H1 (cell line): ENCODE measurements around the gene CNR1. TPM values are rescaled to one million over a fixed set of nuclear protein-coding genes. Genes with fewer than 3 reads are reported as not detected.
A peak's percentile ranks its signal among the peaks of the same experiment; 100 is the strongest.

Experiments
- CTCF ChIA-PET: fragments of 300-600 bp; sonication (Branson Sonifier 250); formaldehyde crosslinking; loops from one replicate; lab custom pipeline; 2021; ENCODE audit not compliant: partially characterized antibody; lab: Charles Lee
- POLR2A ChIA-PET: fragments of 300-600 bp; sonication (Branson Sonifier 250); formaldehyde crosslinking; loops from one replicate; lab custom pipeline; 2021; ENCODE audit warnings: inconsistent platforms; ENCODE audit not compliant: partially characterized antibody; lab: Charles Lee
- DNase-seq, 2 experiments: peaks; one replicate each; pipeline versions ENCODE4 v3.0.0 to v3.0.0-alpha.2; 2010 to 2022; ENCODE audit warnings: low spot score in 2 of 2, low read depth in 1 of 2, mixed read lengths in 1 of 2
- FAIRE-seq: peaks from 2 replicates; lab custom pipeline; 2011; peaks lifted over from hg19 to GRCh38; lab: Jason Lieb, UNC
- H2AFZ ChIP-seq: 2 replicates; pipeline ENCODE4 v1.8.1; 2012; ENCODE audit warnings: low read length, inconsistent platforms
- H2AK5ac ChIP-seq: 2 replicates; pipeline ENCODE4 v1.6.1; 2013; ENCODE audit warnings: low read depth, low read length
- H2BK120ac ChIP-seq: replicated peaks from 2 replicates; pipeline ENCODE3; 2013; ENCODE audit warnings: low read depth, low read length, inconsistent platforms
- H2BK12ac ChIP-seq: 2 replicates; pipeline ENCODE4 v1.6.1; 2013; ENCODE audit warnings: low read depth, low read length
- H2BK15ac ChIP-seq: 2 replicates; pipeline ENCODE4 v1.6.1; 2013; ENCODE audit warnings: low read length
- H2BK20ac ChIP-seq: 2 replicates; pipeline ENCODE4 v1.6.1; 2013; ENCODE audit warnings: low read length
- H2BK5ac ChIP-seq: 2 replicates; pipeline ENCODE4 v1.6.1; 2013; ENCODE audit warnings: low read depth, low read length
- H3K14ac ChIP-seq: 2 replicates; pipeline ENCODE4 v1.6.1; 2013; ENCODE audit warnings: inconsistent platforms; ENCODE audit not compliant: insufficient read length
- H3K18ac ChIP-seq: 2 replicates; pipeline ENCODE4 v1.6.1; 2013; ENCODE audit warnings: low read length; ENCODE audit errors: extremely low read depth
- H3K23ac ChIP-seq: 2 replicates; pipeline ENCODE4 v1.6.1; 2013; ENCODE audit warnings: inconsistent platforms; ENCODE audit not compliant: insufficient read length
- H3K23me2 ChIP-seq: 2 replicates; pipeline ENCODE4 v1.6.1; 2013; ENCODE audit warnings: low read depth, low read length
- H3K27ac ChIP-seq: 2 replicates; pipeline ENCODE4 v1.6.1; 2011; ENCODE audit warnings: low read depth, low read length, inconsistent platforms
- H3K27me3 ChIP-seq, 4 experiments: replicated peaks in 1 of 4; 1 replicate in 1 of 4; 2 replicates in 3 of 4; pipeline versions ENCODE4 v1.6.1 to v1.8.1; 2011 to 2013; ENCODE audit warnings: low read length in 3 of 4, mild to moderate bottlenecking in 3 of 4, inconsistent platforms in 2 of 4, mixed read lengths in 2 of 4, moderate library complexity in 1 of 4; ENCODE audit not compliant: control insufficient read depth in 3 of 4, insufficient read depth in 3 of 4; ENCODE audit errors: extremely low read depth in 1 of 4
- H3K36me3 ChIP-seq, 4 experiments: 2 replicates each; pipeline versions ENCODE4 v1.6.1 to v1.8.1; 2011 to 2013; ENCODE audit warnings: mild to moderate bottlenecking in 4 of 4, low read length in 3 of 4, moderate library complexity in 2 of 4, control low read depth in 1 of 4, inconsistent platforms in 1 of 4; ENCODE audit not compliant: insufficient read depth in 4 of 4, control insufficient read depth in 2 of 4
- H3K4ac ChIP-seq: replicated peaks from 2 replicates; pipeline ENCODE3; 2013; ENCODE audit warnings: low read length, low read depth, mixed read lengths, inconsistent platforms; ENCODE audit not compliant: insufficient read length
- H3K4me1 ChIP-seq, 4 experiments: replicated peaks in 1 of 4; 1 replicate in 1 of 4; 2 replicates in 3 of 4; pipeline versions ENCODE4 v1.6.1 to v1.8.1; 2011 to 2013; ENCODE audit warnings: low read length in 3 of 4, inconsistent platforms in 2 of 4, mixed read lengths in 1 of 4; ENCODE audit not compliant: insufficient read depth in 4 of 4, control insufficient read depth in 3 of 4
- H3K4me2 ChIP-seq, 2 experiments: 2 replicates each; pipeline versions ENCODE4 v1.6.1 to v1.8.1; 2011 to 2013; ENCODE audit warnings: low read depth in 2 of 2, low read length in 2 of 2, control low read depth in 1 of 2, inconsistent platforms in 1 of 2, mild to moderate bottlenecking in 1 of 2; ENCODE audit not compliant: insufficient read depth in 1 of 2
- H3K4me3 ChIP-seq, 4 experiments: fragments of 200-600, 300-600 bp in 1 of 4; sonication (generic), shearing (Covaris generic), sonication (Bioruptor Twin) in 1 of 4; 2 replicates each; pipeline versions ENCODE4 v1.5.1 to v1.8.1; 2011 to 2016; ENCODE audit warnings: low read length in 4 of 4, low read depth in 3 of 4, control low read depth in 2 of 4, inconsistent platforms in 2 of 4, mild to moderate bottlenecking in 2 of 4, mixed read lengths in 1 of 4, moderate library complexity in 1 of 4; ENCODE audit not compliant: insufficient read depth in 2 of 4; ENCODE audit errors: extremely low read depth in 1 of 4
- H3K56ac ChIP-seq: replicated peaks from 2 replicates; pipeline ENCODE3; 2013; ENCODE audit warnings: low read depth, mild to moderate bottlenecking, mixed read lengths, low read length, inconsistent platforms; ENCODE audit not compliant: insufficient read length
- H3K79me1 ChIP-seq: 2 replicates; pipeline ENCODE4 v1.6.1; 2013; ENCODE audit warnings: low read depth, low read length, control low read depth
- H3K79me2 ChIP-seq, 2 experiments: 2 replicates each; pipeline versions ENCODE4 v1.6.1 to v1.8.1; 2012 to 2013; ENCODE audit warnings: low read length in 2 of 2, mild to moderate bottlenecking in 2 of 2, inconsistent platforms in 1 of 2; ENCODE audit not compliant: insufficient read depth in 2 of 2, control insufficient read depth in 1 of 2
- H3K9ac ChIP-seq, 4 experiments: replicated peaks in 1 of 4; 1 replicate in 1 of 4; 2 replicates in 3 of 4; pipeline versions ENCODE4 v1.6.1 to v1.8.1; 2011 to 2013; ENCODE audit warnings: low read depth in 3 of 4, low read length in 3 of 4, control low read depth in 2 of 4, mild to moderate bottlenecking in 2 of 4, moderate library complexity in 2 of 4, inconsistent platforms in 1 of 4; ENCODE audit errors: extremely low read depth in 1 of 4
- H3K9me3 ChIP-seq, 2 experiments: 2 replicates each; pipeline versions ENCODE4 v1.6.1 to v1.8.1; 2012 to 2013; ENCODE audit warnings: mild to moderate bottlenecking in 2 of 2, moderate library complexity in 2 of 2, control low read depth in 1 of 2, inconsistent platforms in 1 of 2, low read depth in 1 of 2, low read length in 1 of 2, mixed read lengths in 1 of 2; ENCODE audit not compliant: insufficient read depth in 2 of 2
- H4K20me1 ChIP-seq, 2 experiments: replicated peaks in 1 of 2; 2 replicates each; pipeline versions ENCODE3 to v1.8.1; 2011 to 2013; ENCODE audit warnings: inconsistent platforms in 2 of 2, low read length in 2 of 2, mild to moderate bottlenecking in 1 of 2; ENCODE audit not compliant: insufficient read depth in 2 of 2, control insufficient read depth in 1 of 2
- H4K5ac ChIP-seq: 2 replicates; pipeline ENCODE4 v1.6.1; 2013; ENCODE audit warnings: low read length, low read depth, mixed read lengths, inconsistent platforms; ENCODE audit not compliant: insufficient read length
- H4K8ac ChIP-seq: 2 replicates; pipeline ENCODE4 v1.8.0; 2013; ENCODE audit warnings: mild to moderate bottlenecking, moderate library complexity, low read length, inconsistent platforms; ENCODE audit not compliant: insufficient read depth; ENCODE audit errors: extremely low read depth
- H4K91ac ChIP-seq: replicated peaks from 2 replicates; pipeline ENCODE3; 2013; ENCODE audit warnings: low read length, mixed read lengths, inconsistent platforms; ENCODE audit not compliant: insufficient read length
- CTCF ChIP-seq, 3 experiments: IDR thresholded peaks; 1 replicate in 2 of 3; 2 replicates in 1 of 3; pipeline versions ENCODE4 v1.5.1 to v1.6.1; 2011; ENCODE audit warnings: low read length in 3 of 3, mild to moderate bottlenecking in 3 of 3, inconsistent platforms in 2 of 3, low read depth in 1 of 3, moderate library complexity in 1 of 3; ENCODE audit not compliant: insufficient read depth in 1 of 3; ENCODE audit errors: control extremely low read depth in 1 of 3
- RAD21 ChIP-seq, 2 experiments: IDR thresholded peaks in 1 of 2; conservative IDR thresholded peaks in 1 of 2; 2 replicates each; pipeline ENCODE4 v1.6.1; 2011; ENCODE audit warnings: low read depth in 2 of 2, low read length in 2 of 2, improper control_type of control experiment in 1 of 2, inconsistent platforms in 1 of 2, mild to moderate bottlenecking in 1 of 2, moderate library complexity in 1 of 2
- WGBS, 2 experiments: shearing (Covaris generic) in 1 of 2; methylation state at CpG; one replicate each; pipeline versions ENCODE4 v1.1.6 to v1.1.7; 2013 to 2015; ENCODE audit warnings: low lambda C conversion rate in 2 of 2, mixed read lengths in 2 of 2, inconsistent platforms in 1 of 2, low coverage in 1 of 2, missing lambda C conversion rate in 1 of 2; ENCODE audit not compliant: insufficient replicate concordance in 2 of 2, insufficient coverage in 1 of 2, insufficient read length in 1 of 2; ENCODE audit errors: extremely low coverage in 1 of 2, missing lambda C conversion rate in 1 of 2; 5-methylcytosine and 5-hydroxymethylcytosine counted together
- polyA plus RNA-seq, 7 experiments: library from polyadenylated mRNA; depleted of rRNA in 3 of 7; stranded (reverse) in 5 of 7; unstranded in 2 of 7; fragments of >200 nt in 5 of 7; fragments of 200-250 nt in 2 of 7; gene quantifications; 1 replicate in 5 of 7; 2 replicates in 1 of 7; 4 replicates in 1 of 7; pipeline versions ENCODE4 v1.2.1 to v1.2.3, GENCODE V29; 2011 to 2013; ENCODE audit warnings: missing spikeins in 2 of 7, mixed read lengths in 2 of 7
- total RNA-seq: library from RNA; stranded (reverse); fragmentation: NEBNext Ultra II Directional; extraction: Animal tissue kit (Norgen Biotek cat#: 25700); gene quantifications from 2 replicates; pipeline ENCODE4 v1.2.1, GENCODE V29; 2021
- TF ChIP-seq, protein P1 (sequence below): IDR thresholded peaks from 2 replicates; pipeline ENCODE4 v1.6.1; 2012; ENCODE audit warnings: low read length, inconsistent platforms

The CNR1 gene
- total and polyA plus RNA-seq, 2 of the 8 experiments (the other 6 are each of a cell fraction or from before 2014, with no cell fraction given) = 0.83 to 3.1 TPM

DNA sequence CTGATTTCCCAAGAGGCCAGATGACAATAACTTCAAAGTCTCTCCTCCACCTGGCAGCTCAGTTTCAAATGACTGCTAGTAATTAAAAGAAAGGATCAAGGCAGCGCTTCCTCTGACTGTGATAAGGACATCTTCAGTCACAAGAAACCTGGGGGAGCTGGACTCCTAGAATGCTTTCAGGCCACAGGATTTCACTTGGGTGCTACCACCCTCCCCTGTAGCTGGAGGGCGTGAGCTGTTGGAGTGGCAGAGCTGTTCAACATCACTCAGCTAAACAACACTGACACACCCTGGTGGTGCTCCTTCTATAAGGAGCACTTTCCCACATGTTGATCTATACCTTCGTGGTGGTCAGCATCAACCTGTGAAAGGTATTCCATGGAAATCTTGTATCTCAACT, 2.2 kb upstream of the CNR1 start:
- FAIRE-seq (no peak), DNase-seq (no peak)
- no peak overlapping the region for H2BK12ac ChIP-seq
- no peak overlapping the region for H3K56ac ChIP-seq
- no peaks in the 10 kb centered on the region for H3K9me3 ChIP-seq
- no peak overlapping the region for H2BK15ac ChIP-seq
- H3K14ac ChIP-seq = no peak overlapping the region
- H3K23ac ChIP-seq = no peak overlapping the region
- TF ChIP-seq, protein P1, sequence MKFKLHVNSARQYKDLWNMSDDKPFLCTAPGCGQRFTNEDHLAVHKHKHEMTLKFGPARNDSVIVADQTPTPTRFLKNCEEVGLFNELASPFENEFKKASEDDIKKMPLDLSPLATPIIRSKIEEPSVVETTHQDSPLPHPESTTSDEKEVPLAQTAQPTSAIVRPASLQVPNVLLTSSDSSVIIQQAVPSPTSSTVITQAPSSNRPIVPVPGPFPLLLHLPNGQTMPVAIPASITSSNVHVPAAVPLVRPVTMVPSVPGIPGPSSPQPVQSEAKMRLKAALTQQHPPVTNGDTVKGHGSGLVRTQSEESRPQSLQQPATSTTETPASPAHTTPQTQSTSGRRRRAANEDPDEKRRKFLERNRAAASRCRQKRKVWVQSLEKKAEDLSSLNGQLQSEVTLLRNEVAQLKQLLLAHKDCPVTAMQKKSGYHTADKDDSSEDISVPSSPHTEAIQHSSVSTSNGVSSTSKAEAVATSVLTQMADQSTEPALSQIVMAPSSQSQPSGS = no peak
- peak; percentile 8 to 38; a peak in 3 of 4 replicates for TF ChIP-seq RAD21 (IDR thresholded peaks at IDR 0.05 in 1 of 2, conservative IDR thresholded peaks at IDR 0.05 in 1 of 2; ENCODE audit: low read depth in 2 of 2, low read length in 2 of 2)
- TF ChIP-seq CTCF (IDR thresholded peaks at IDR 0.05; ENCODE audit: control extremely low read depth in 1 of 3, insufficient read depth in 1 of 3, low read depth in 1 of 3, low read length in 3 of 3) = peak in 2 of 3 experiments; percentile 14 to 20; a peak in 2 of 4 replicates
- TF ChIP-seq, all 59 proteins: peak for 2
- H2AK5ac ChIP-seq = no peak overlapping the region
- no peak overlapping the region for H4K5ac ChIP-seq
- no peak overlapping the region for H3K4me3 ChIP-seq
- H3K18ac ChIP-seq = no peak overlapping the region
- H3K4me2 ChIP-seq = no peak overlapping the region; a peak in 1 of 4 replicates
- no peak overlapping the region for H4K91ac ChIP-seq
- H3K79me1 ChIP-seq = no peaks in the 10 kb centered on the region
- H2BK20ac ChIP-seq = no peak overlapping the region
- H2BK120ac ChIP-seq = no peak overlapping the region
- no peaks in the 10 kb centered on the region for H3K36me3 ChIP-seq
- H4K8ac ChIP-seq = no peak overlapping the region
- 90% methylated on average over 3 of the region's 3 CpGs; no CpG with 5 or more reads in 1 of the 2 experiments for WGBS, 2 experiments
- CTCF ChIA-PET = interaction anchor here (1.0 to 1.3 kb wide), 2 partner anchors 12 to 70 kb away, joined by 3 to 4 read pairs; no protein-coding TSS in a partner anchor
- H4K20me1 ChIP-seq = no peaks in the 10 kb centered on the region
- no peak overlapping the region for H2BK5ac ChIP-seq
- peaks cover 9 to 36% (median 28%) of the 10 kb centered on the region in 4 experiments for H3K27me3 ChIP-seq
- H3K27ac ChIP-seq = no peak overlapping the region
- H3K4me1 ChIP-seq = peaks cover 0 to 3% (median under 1%) of the 10 kb centered on the region in 4 experiments; a peak in 1 of 7 replicates
- no peak overlapping the region for H2AFZ ChIP-seq
- no peak overlapping the region for H3K9ac ChIP-seq
- no peaks in the 10 kb centered on the region for H3K79me2 ChIP-seq
- peaks cover 16% of the 10 kb centered on the region; the same call in 1 of the 2 replicates for H3K23me2 ChIP-seq
- POLR2A ChIA-PET = no interaction called here
- no peak overlapping the region for H3K4ac ChIP-seq
